COR-L47 (cell line): ENCODE measurements around the gene RPE65.
"Not testable (repeated sequence)": the region's sequence is repeated elsewhere in the genome, so short reads cannot be mapped to it uniquely, and the experiment has no call there.

Experiments used
- DNase-seq: peaks from one replicate; lab custom pipeline; 2025; lab: John Stamatoyannopoulos, UW

RPE65 gene

GRCh38 chr1:68453060-68453670 is 3.4 kb upstream of the RPE65 start:
- DNase-seq, result no peak

GRCh38 chr1:68448365-68448764 is 1.4 kb downstream of the RPE65 start:
- DNase-seq, result no peak

- no peak for DNase-seq
Measured at GRCh38 chr1:68445709-68446108, 4.0 kb downstream of the RPE65 start.

GRCh38 chr1:68442822-68443556 is 6.8 kb downstream of the RPE65 start:
- no peak for DNase-seq

GRCh38 chr1:68442006-68442405 is 7.7 kb downstream of the RPE65 start:
- DNase-seq, result no peak

GRCh38 chr1:68438310-68438709 is 11.4 kb downstream of the RPE65 start:
- no peak for DNase-seq

GRCh38 chr1:68433395-68433794 is 16.4 kb downstream of the RPE65 start:
- DNase-seq, result no peak

GRCh38 chr1:68431076-68431475 is 18.7 kb downstream of the RPE65 start:
- no peak for DNase-seq

- DNase-seq, result no peak
Measured at GRCh38 chr1:68429233-68429808, 20.4 kb downstream of the RPE65 start.

- no peak for DNase-seq
Measured at GRCh38 chr1:68426594-68426993, 23.2 kb downstream of the RPE65 start.

- no peak for DNase-seq
Measured at GRCh38 chr1:68421350-68421749, 28.4 kb downstream of the RPE65 start.

GRCh38 chr1:68409426-68409825 is 40.3 kb downstream of the RPE65 start:
- DNase-seq, result no peak

- DNase-seq, result no peak
Measured at GRCh38 chr1:68401506-68401905, 48.2 kb downstream of the RPE65 start.

GRCh38 chr1:68395575-68395974 is 54.2 kb downstream of the RPE65 start:
- not testable (repeated sequence) for DNase-seq

GRCh38 chr1:68392474-68392873 is 57.3 kb downstream of the RPE65 start:
- not testable (repeated sequence) for DNase-seq

- not testable (repeated sequence) for DNase-seq
Measured at GRCh38 chr1:68385798-68386524, 63.8 kb downstream of the RPE65 start.

GRCh38 chr1:68384872-68385411 is 64.8 kb downstream of the RPE65 start:
- no peak for DNase-seq

- DNase-seq, result no peak
Measured at GRCh38 chr1:68384321-68384813, 65.4 kb downstream of the RPE65 start.

- no peak for DNase-seq
Measured at GRCh38 chr1:68383092-68383491, 66.7 kb downstream of the RPE65 start.

GRCh38 chr1:68379085-68379478 is 70.7 kb downstream of the RPE65 start:
- DNase-seq, result no peak
